ENCODE results near the gene RNF214.
"Not testable (repeated sequence)": the region's sequence is repeated elsewhere in the genome, so short reads cannot be mapped to it uniquely, and the experiment has no call there.

Gene RNF214

GRCh38 chr11:117197516-117198456, 34.7 kb upstream of the RNF214 start:
- DNase-seq (ENCODE audit: low spot score) = no peak
- FAIRE-seq = no peak

GRCh38 chr11:117198613-117199012, 33.9 kb upstream of the RNF214 start:
- FAIRE-seq (no peak), DNase-seq (ENCODE audit: low spot score) (no peak)

- no peak for FAIRE-seq
- no peak for DNase-seq (ENCODE audit: low spot score)
These were observed 33.2 kb upstream of the RNF214 start, which contains the start of gene TAGLN for GRCh38 chr11:117199053-117199915. Gene TAGLN (plus strand): TSS chr11:117199370. CDS start chr11:117203014, 3,644 bp downstream.

- FAIRE-seq (no peak), DNase-seq (ENCODE audit: low spot score) (no peak)
These were observed 32.3 kb upstream of the RNF214 start for GRCh38 chr11:117199916-117200812.

- FAIRE-seq (no peak), DNase-seq (ENCODE audit: low spot score) (no peak)
These were observed 31.4 kb upstream of the RNF214 start for GRCh38 chr11:117200813-117201657.

- FAIRE-seq (no peak), DNase-seq (ENCODE audit: low spot score) (no peak)
These were observed 30.7 kb upstream of the RNF214 start for GRCh38 chr11:117201658-117202305.

GRCh38 chr11:117202386-117203068, 29.9 kb upstream of the RNF214 start:
- DNase-seq (ENCODE audit: low spot score) (no peak), FAIRE-seq (no peak)

GRCh38 chr11:117203069-117203407, 29.4 kb upstream of the RNF214 start:
- no peak for DNase-seq (ENCODE audit: low spot score)
- no peak for FAIRE-seq

GRCh38 chr11:117204283-117205080, 28.0 kb upstream of the RNF214 start:
- DNase-seq (ENCODE audit: low spot score) (no peak), FAIRE-seq (no peak)

GRCh38 chr11:117205211-117205818, 27.2 kb upstream of the RNF214 start:
- FAIRE-seq (no peak), DNase-seq (ENCODE audit: low spot score) (no peak)

- not testable (repeated sequence) for FAIRE-seq; DNase-seq (ENCODE audit: low spot score)
These were observed 26.4 kb upstream of the RNF214 start for GRCh38 chr11:117206111-117206510.

GRCh38 chr11:117206859-117207258, 25.6 kb upstream of the RNF214 start:
- FAIRE-seq = not testable (repeated sequence)
- peak; percentile 6 for DNase-seq (ENCODE audit: low spot score)

- not testable (repeated sequence) for FAIRE-seq
These were observed 25.0 kb upstream of the RNF214 start for GRCh38 chr11:117207481-117207880.

GRCh38 chr11:117208710-117209109, 23.8 kb upstream of the RNF214 start:
- DNase-seq (ENCODE audit: low spot score); FAIRE-seq: not testable (repeated sequence)

More at GRCh38 chr11:117207481-117207880, 25.0 kb upstream of the RNF214 start:
- not testable (repeated sequence) for DNase-seq (ENCODE audit: low spot score)

GRCh38 chr11:117209351-117210125, 22.9 kb upstream of the RNF214 start:
- not testable (repeated sequence) for FAIRE-seq; DNase-seq (ENCODE audit: low spot score)

GRCh38 chr11:117210620-117211019, 21.9 kb upstream of the RNF214 start:
- DNase-seq (ENCODE audit: low spot score) = no peak
- no peak for FAIRE-seq
